ENCODE measurements around the gene NR2F1-AS1.
"Not testable (repeated sequence)": the region's sequence is repeated elsewhere in the genome, so short reads cannot be mapped to it uniquely, and the experiment has no call there.

NR2F1-AS1 gene

DNA sequence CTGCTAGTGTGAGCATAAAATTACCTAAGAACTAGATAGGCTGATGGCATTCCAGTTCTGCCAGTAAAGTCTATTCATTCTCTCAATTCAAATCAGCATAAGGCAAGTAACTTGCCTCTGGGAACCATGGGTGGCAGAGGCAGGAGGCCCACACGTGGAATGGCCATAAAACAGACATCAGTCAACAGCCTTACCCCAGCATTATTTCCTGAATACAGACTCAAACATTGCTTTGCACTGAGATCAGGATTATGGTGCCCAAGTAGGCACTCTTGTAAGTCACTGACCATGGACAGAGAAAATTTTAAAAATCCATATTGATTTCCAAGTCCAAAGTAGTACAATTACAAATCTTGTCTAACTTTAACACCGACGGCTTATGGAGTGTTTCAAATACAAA is 157.7 kb downstream of the NR2F1-AS1 start:
- no peak for DNase-seq

DNA sequence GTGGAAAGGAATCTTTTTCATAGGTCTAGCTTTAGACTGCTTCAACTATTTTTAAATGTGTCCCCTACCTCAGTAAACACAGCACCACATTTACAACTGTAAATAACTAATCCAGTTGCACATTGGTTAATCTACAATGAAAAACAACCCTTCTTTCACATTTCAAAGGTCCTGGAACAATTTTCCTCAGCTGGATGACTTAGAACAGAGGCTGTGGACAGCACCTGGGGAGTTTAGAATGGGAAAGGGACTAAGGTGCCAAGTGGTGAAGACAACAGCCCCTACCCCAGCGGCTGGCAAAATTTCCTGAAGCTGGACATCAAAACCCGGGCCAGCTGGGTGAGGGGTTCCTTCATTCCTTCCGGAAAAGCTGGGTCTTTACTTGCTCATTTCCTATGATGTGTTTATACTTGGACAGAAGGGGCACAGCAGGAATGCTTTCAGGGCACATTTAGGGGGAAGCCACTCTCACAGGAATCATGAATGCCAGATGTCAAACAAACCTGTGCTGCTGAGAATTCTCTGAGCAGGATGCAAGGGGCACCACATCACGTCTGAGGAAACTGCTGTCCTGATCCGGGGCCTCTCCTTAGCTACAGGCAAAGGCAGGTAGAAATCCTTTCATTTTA is 158.3 kb downstream of the NR2F1-AS1 start:
- no peak for DNase-seq

DNA sequence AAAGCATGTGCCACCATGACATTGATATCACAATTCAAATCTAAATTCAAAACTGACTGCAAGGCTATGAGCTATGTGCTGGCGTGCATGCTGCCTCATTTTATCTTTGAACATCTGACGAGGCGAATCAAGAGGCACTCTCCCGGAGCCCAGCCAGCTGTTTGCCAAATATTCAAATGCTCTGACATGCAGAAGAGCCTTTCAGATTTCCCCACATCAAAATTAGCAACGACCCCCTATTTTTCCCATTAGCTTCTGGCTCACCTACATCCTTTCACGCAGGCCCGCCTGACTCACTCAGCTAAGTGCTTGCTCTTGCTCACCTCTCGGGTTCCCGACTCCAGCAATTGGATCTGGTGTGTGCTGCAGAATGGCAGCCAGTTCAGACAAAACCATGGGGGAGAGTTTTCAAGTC is 159.0 kb downstream of the NR2F1-AS1 start:
- no peak for DNase-seq

DNA sequence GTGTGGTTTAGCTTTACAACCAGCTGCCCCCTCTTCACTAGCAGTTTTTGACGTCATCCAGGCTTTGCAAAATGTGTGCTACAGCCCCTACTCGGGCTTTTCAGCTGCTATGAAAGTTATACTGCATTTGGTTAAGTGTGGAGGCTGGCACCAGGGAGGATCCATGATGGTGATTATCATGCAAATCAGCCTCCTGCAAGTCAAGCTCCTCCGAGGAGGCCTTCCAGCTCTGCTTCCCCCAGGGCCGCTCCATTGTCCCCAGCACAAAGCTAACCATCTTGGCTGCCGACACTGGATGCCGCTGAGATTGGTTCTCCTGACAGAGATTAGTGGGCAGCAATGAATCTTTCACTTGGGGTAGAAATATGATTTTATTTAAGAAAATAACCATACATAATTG is 159.6 kb downstream of the NR2F1-AS1 start:
- no peak for DNase-seq

DNA sequence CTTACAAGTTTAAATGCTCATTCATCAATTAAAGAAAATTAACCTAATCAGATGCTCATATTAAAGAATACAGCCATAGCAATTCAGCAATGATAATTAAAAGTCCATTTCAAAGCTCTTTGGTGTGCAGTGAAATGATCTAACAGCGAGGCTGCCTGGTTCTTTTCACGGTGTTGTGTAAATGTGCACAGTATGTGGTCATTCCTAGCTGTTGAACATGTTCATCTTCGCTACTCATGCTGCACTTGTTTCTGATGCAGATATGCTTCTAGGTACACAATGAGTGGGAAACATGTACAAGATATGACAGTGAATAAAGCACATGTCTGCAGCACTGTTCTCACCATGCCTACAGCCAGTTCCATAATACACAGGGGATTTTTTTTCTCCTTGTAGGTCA is 163.5 kb downstream of the NR2F1-AS1 start:
- DNase-seq: no peak

DNA sequence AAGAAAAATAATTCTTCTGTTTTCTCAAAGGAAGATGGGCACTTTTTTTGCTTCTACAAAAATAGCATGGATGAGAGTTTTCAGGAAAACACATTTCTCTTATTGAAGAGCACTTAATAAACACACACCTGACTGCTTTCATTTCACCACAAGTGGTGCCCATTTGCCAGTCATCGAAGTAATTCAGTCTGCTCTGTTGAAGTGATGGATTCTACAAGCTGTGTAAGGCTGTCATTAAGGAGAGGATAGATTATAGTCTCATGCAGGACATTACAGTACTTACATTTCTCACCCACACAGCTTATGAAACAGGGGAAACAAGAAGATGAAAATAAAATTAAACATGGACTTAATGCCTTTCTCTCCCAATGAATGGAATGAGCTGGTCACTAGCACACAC is 165.2 kb downstream of the NR2F1-AS1 start:
- no peak for DNase-seq

DNA sequence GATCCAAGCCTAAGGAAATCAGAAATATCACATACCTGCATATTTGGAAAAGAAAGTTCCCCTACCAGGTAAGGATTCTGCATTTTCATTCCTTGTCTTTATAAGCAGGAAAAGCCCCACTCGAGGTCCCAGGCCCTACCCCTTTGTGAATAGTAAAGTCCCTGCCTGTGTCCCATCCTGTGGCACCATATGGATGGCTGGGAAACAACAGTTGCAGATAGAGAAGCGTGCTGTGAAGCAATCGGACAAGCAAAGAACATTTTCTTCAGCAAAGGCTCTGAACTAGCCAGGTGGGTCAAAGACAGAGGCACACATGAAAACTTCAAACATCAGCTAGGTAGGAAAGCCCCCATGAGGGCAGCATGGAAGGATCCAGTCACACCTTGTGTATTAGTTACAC is 169.3 kb downstream of the NR2F1-AS1 start:
- DNase-seq: no peak

DNA sequence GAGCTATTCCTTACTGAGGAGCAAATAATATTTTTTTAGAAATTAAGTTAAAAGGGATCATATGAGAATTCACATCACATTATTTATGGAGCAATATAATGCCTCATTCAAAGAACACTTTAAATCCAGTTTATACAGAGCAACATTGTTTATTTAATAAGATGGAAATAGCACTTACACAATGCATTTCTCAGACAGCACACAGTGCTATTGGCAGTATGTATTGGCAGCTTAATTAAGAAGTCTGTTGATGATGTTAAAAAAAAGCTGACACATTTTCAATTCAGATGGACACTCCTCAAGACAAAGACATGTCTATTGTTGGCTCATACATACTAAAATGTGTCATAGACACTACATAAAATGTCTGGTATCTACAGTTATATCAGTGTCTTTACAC is 171.3 kb downstream of the NR2F1-AS1 start:
- no peak for DNase-seq

DNA sequence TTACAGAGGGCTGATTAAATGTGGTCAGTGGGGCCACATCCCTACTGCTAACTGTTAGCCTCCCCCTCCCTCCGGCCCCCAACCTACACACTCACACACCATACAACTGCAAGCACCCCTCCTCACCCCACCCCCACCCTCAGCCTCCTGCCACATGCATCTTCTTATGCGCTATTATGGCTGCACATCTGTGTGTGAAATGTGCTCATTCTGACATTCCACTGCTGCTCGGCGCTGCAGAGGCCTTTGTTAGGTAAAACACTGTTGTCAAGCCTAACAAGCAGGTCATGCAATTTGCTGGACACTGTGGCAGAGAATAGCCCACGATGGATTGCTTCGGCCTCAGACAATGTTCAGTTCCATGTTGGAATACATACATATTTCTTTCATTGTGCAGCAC is 173.6 kb downstream of the NR2F1-AS1 start:
- DNase-seq: no peak

DNA sequence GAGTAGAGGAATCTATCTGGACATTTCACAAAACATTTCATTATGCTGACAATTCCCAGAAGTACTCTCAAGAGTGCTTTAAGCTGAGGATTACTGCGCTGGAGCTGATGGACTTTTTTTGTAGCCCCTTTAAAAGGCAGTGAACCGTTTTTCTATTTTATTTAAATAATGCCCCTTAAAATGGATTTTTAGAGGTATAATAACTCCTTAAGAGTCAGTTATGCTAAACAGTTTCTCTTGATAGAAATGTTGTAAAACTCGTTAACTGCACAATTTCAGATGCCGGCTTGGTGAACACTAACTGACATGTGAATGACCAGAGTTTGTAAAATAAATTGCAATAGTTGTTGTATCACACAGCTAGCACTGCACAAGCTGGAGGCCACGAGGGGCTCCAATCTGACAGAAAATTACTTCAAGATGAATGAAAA is 174.0 kb downstream of the NR2F1-AS1 start:
- no peak for DNase-seq

DNA sequence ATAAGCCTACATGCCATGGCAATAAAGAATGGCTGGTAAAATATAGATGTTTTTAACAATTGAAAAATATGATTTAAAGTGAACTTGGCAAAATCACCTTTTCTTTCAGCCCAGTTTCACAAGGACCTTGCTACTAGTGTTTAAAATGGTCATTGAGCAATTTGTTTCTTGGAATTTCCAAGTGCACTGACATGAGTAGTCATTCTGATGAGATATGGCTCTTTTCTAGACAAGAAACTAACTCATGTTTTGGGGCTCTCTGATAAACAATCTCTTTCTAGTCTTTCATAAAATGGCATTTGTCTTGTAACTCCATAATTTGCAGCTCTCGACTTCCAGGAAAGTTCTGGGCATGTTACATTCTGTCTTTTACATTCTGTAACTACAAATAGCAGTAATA is 176.8 kb downstream of the NR2F1-AS1 start:
- DNase-seq: no peak

DNA sequence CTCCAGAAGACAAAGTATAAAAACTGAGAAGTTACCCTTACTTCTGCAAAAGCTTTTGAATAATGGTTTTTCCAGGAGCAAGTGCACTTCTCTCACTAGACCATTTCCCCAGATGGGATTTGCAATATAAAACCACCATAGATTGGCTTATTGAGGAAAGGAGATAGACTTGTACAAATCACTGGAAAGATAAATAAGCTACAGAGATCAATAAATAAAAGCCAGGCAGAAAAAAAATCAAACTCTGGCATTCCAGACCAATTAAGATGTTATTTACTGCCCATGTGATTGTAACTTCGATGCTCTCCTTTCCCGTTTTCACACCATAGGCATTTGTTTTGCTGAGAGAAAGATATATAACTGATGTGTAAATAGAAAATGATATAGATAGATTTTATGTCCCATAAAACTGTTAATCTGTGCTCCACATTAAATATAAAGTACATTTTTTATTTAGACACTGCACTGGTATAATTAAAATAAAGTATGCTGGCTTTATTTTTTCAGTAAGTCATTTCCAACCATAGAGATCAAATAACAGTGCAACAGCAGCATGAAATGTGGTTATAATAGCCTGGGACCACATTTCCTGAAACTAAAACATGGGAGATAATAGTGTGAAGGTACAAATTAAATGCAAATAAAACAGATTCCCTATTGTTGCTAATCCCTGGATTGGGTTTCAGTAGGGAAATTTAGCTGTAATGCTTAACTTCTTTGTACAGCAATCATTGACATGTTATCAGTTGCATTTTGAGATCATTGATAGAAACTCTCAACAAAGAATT is 177.7 kb downstream of the NR2F1-AS1 start:
- no peak for DNase-seq

DNA sequence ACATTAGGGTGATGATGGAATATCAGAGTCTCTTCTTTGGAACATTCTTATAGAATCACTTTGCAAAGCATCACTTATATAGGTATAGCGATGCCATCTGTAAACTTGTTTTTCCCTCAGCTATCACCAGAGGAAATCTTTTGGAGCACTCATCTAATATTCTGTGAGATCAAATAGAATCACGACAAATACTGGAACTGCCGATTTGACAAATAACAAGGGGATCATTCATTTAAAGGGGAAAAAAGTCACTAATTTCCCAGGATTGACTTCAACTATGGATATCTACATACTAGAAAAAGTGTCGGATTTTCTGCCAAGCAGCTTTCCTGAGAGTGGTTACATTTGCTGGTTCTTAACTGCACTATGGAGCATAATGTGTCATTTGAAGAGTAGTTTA is 178.6 kb downstream of the NR2F1-AS1 start:
- no peak for DNase-seq

DNA sequence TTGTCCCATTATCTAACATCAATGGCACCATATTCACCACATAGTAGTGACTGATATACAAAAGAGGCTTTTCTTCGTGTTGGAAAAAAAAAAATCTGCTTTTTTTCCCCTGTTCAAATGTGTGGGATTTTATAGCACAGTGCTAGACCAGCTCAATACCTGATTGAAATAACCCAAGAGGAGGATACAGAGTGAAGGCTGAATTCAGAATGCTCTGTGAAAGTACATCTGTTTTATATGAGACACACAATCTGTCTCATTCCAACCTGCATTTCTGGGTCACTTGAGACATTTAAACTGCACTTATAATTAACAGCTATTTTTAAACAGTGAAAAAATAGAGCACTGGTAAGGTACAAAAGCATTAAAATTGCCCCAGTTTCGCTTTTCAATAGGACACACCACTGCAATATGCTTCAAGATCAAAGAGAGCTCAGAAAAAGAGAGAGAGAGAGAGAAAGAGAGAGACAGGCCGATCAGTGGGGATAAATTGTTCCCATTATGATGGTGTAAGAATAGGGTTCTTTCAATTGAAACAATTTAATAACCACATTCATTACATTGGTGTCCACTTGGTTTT is 179.3 kb downstream of the NR2F1-AS1 start:
- DNase-seq: no peak

DNA sequence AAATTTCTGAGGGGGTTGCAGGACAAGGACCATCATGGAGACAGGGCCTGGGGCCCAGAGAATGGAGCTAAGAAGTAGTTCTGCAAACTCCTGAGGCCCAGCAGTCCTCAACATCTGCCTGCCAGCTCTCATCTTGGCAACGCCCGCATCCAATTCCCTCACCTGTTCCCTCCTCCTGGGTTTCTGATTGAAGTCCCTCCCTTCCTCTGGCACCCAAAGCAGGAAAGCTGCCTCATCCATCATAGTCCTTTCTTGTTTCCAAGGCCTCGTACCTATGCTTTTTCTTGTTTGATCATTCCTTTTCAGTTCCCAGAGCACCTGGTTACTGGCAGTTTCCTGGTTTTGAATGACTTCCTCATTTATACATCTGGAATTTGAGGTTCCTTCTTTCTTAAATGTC is 181.3 kb downstream of the NR2F1-AS1 start:
- no peak for DNase-seq

DNA sequence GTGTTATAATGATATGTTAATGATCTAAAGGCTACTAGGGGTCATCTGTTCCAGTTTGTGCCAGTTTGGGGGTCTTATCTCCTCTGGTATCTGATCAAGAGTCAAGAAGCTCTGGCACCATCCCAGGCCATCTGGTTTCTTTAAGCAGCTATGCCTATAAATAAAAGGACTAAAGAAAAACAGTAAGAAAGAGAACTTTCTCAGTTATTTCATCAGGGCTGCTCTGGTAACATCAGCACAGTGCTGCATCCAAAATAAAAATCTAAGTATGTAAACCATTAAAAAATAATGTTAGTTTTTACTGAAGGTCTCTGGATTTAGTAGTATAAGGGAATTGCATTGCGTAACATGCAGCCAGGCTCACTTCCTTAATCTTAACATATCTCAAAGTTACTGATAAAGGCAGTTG is 185.0 kb downstream of the NR2F1-AS1 start:
- DNase-seq: no peak

DNA sequence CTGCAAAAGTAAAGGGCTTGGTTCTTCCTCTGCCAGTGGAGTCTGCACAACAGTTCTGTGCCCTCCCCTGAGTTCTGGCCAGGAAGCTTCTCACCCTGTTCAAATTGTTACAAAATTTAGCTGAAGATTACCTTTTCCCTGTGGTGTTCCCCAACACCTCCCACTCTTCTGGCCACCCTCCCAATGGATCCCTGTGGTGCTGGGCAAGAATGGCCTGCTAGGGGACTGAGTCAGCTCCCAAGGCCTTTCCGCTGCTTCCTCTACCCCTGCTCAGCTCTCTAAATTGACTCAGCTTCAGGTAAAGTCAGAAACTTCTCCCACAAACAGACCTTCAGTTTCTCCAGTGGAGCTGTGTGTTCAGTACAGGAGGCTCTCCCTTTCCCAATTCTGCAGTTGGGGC is 186.0 kb downstream of the NR2F1-AS1 start:
- DNase-seq: no peak

DNA sequence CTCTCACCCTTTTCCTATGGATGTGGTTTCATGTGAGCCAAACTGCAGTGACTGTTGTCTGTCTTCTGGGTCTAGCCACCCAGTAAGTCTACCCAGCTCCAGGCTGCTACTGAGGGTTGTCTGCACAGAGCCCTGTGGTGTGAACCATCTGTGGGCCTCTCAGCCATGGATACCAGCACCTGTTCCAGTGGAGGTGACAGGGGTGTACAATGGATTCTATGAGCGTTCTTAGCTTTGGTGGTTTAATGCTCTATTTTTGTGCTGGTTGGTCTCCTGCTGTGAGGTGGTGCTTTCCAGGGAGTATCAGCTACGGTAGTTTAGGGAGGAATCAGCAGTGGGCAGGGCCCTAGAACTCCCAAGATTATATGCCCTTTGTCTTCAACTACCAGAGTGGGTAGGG is 186.7 kb downstream of the NR2F1-AS1 start:
- DNase-seq: no peak

DNA sequence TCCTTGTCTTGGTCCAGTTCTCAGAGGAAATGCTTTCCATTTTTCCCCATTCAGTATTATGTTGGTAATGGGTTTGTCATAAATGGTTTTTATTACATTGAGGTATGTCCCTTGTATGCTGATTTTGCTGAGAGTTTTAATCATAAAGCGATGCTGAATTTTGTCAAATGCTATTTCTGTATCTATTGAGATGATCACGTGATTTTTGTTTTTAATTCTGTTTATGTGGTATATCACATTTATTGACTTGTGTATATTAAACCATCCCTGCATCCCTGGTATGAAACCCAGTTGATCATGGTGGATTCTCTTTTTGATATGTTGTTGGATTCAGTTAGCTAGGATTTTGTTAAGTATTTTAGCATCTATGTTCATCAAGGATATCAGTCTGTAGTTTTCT is 189.8 kb downstream of the NR2F1-AS1 start:
- DNase-seq: not testable (repeated sequence)

DNA sequence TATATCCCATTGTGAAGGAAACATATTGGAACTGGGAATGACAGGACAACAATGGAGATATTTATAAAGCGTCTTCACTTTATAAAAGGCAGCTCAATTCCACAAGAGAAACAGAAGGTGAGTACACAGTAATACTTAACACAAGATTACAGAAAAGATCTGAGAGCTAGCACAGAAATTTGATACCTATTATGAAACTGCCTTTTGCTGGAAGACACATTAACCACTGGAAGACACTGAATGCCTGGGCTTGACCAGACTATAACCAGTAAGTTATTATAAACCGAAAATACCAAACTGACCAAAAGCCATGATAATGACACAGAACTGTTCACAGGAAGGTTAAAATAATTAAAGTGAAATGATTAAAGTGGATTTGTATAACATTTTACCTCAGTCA is 195.4 kb downstream of the NR2F1-AS1 start:
- DNase-seq: no peak

DNA sequence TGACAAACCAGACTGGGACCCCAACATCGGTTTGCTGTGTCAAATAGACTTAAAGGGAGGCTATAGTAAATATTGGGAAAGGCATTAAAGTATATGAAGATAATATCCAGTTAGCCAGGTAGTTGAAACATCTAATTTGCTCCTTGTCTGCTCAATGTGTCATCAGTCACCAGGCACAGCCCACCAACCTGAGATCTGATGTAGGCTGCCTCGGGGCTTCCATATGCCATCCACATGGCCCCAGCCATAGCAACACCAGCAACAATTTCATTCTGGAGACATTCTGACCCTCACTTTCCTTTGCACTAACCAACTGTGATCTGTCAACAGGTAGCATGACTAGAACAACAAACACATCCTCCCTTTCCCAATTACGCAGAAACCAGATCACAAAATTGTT is 196.0 kb downstream of the NR2F1-AS1 start:
- DNase-seq: no peak

DNA sequence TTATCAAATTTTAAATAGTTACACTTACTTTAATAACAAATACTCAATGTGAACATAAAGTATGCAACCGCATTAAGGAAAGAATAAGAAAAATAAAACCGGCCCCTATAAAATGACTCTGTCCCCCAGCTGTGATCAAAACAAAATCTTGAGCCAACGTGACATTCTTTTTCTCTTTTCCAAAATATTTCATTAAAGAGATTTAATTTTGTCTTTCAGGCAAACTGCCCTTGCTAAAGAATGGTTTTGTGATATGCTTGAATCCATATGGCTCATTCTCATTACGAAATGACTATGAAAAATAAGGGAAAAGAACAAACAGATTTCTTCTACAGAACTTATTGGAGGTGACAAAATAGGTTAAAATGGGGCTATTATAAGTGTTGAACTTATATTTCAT is 197.0 kb downstream of the NR2F1-AS1 start:
- DNase-seq: no peak

DNA sequence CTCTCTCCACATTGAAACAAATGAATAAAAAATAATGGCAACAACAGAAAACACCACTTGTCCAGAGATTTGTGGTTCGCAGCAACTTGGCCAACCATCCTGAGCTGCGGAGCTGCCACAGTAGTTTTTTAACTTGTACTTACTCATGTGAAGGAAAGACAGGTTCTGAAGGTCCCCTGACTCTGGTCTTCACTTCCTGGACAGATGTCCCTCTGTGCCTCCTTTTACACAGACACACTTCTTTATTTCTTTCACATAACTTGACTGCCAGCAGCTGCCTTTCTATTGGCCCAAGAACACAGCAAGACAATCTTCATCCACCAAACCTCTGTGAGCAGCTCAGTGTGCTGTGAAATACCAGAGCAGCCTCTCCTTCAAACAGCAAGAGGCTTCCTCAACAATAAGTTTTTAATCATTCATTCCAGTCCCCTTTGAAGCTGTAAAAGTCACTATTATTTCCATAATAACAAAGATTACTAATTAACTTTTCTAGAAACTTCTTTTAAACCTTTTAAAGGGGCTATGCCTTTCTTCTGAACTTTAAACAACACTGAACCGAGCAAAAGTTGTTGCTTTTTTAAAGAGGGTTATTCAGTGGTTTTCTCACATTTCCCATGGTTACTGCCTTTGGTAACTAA is 198.7 kb downstream of the NR2F1-AS1 start:
- DNase-seq: no peak

DNA sequence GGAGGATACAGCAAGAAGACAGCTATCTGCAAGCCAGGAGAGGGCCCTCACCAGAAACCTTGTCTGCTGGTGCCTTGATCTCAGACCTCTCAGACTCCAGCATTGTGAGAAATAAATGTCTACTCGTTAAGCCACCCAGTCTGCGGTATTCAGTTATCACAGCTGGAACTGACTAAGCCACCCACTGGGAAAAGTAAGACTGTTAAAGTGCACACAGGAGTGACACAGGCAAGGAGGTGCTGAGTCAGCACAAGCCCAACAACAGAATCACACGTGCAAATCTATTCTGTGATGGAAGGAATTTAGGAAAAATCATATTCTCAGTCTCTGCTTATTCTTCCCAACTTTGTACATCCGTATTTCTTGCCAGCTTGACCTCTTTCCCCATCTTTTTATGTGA is 200.0 kb downstream of the NR2F1-AS1 start:
- DNase-seq: no peak
